Suprapubic skin (tissue), 4 donors: ENCODE data around the gene TDO2. TPM values are rescaled to one million over a fixed set of nuclear protein-coding genes. Genes with fewer than 3 reads are reported as not detected.

Experiments used
- DNase-seq, 2 donors: peaks; one replicate each; pipeline ENCODE4 v3.0.0-alpha.2; 2019; ENCODE audit warnings: low spot score in 2 of 2
- H3K27ac ChIP-seq: fragments of 200-600 bp; sonication (generic); one replicate; pipeline ENCODE4 v1.5.1; 2019
- H3K27me3 ChIP-seq: fragments of 200-600 bp; sonication (generic); one replicate; pipeline ENCODE4 v1.5.1; 2019
- H3K36me3 ChIP-seq: fragments of 200-600 bp; sonication (generic); one replicate; pipeline ENCODE4 v1.5.1; 2019
- H3K4me1 ChIP-seq: fragments of 200-600 bp; sonication (generic); one replicate; pipeline ENCODE4 v1.5.1; 2019
- H3K4me3 ChIP-seq: fragments of 200-600 bp; sonication (generic); one replicate; pipeline ENCODE4 v1.5.1; 2019; ENCODE audit warnings: mild to moderate bottlenecking
- H3K9me3 ChIP-seq: fragments of 200-600 bp; sonication (generic); one replicate; pipeline ENCODE4 v1.5.1; 2019
- EP300 ChIP-seq: sonication (generic); formaldehyde crosslinking; IDR thresholded peaks from one replicate; pipeline ENCODE4 v1.6.1; 2017; ENCODE audit warnings: antibody characterized with exemption
- POLR2A ChIP-seq, 2 donors: fragments of 450-650 bp; IDR thresholded peaks; one replicate each; pipeline ENCODE4 v1.6.1; 2017; ENCODE audit warnings: antibody characterized with exemption in 2 of 2, mild to moderate bottlenecking in 2 of 2, moderate library complexity in 2 of 2
- POLR2AphosphoS5 ChIP-seq, 3 donors: sonication (generic); formaldehyde crosslinking; IDR thresholded peaks; one replicate each; pipeline ENCODE4 v1.6.1; 2017; ENCODE audit warnings: antibody characterized with exemption in 3 of 3
- WGBS: methylation state at CpG from one replicate; pipeline ENCODE4 v1.1.5; 2018; 5-methylcytosine and 5-hydroxymethylcytosine counted together
- total RNA-seq, 4 donors: library from RNA; depleted of rRNA; stranded (reverse); fragments of >200 nt; gene quantifications; one replicate each; pipeline ENCODE4 v1.1.0, GENCODE V29; 2016
- TF ChIP-seq, protein P1 (sequence below), 2 donors: fragments of 200-600 bp in 1 of 2; fragments of 450-650 bp in 1 of 2; sonication (generic) in 1 of 2; IDR thresholded peaks; one replicate each; pipeline ENCODE4 v1.5.1; 2016 to 2019; ENCODE audit warnings: antibody characterized with exemption in 2 of 2, mild to moderate bottlenecking in 1 of 2, moderate library complexity in 1 of 2

The TDO2 gene
- total RNA-seq, 4 donors from 2014 or later, result 2.3 TPM; not detected in 3

GRCh38 chr4:155941085-155941790 is 37.7 kb downstream of the TDO2 start:
- no peaks in the 10 kb centered on the region for H3K4me1 ChIP-seq
- H3K9me3 ChIP-seq, result no peaks in the 10 kb centered on the region
- H3K36me3 ChIP-seq, result peaks cover 19% of the 10 kb centered on the region
- H3K27me3 ChIP-seq, result no peaks in the 10 kb centered on the region
- no peak overlapping the region for H3K27ac ChIP-seq
- no peak overlapping the region for H3K4me3 ChIP-seq
- no peak for TF ChIP-seq POLR2AphosphoS5 (IDR thresholded peaks at IDR 0.05)
- no peak for TF ChIP-seq EP300
- TF ChIP-seq POLR2A (IDR thresholded peaks at IDR 0.05), result no peak
- TF ChIP-seq, protein P1, sequence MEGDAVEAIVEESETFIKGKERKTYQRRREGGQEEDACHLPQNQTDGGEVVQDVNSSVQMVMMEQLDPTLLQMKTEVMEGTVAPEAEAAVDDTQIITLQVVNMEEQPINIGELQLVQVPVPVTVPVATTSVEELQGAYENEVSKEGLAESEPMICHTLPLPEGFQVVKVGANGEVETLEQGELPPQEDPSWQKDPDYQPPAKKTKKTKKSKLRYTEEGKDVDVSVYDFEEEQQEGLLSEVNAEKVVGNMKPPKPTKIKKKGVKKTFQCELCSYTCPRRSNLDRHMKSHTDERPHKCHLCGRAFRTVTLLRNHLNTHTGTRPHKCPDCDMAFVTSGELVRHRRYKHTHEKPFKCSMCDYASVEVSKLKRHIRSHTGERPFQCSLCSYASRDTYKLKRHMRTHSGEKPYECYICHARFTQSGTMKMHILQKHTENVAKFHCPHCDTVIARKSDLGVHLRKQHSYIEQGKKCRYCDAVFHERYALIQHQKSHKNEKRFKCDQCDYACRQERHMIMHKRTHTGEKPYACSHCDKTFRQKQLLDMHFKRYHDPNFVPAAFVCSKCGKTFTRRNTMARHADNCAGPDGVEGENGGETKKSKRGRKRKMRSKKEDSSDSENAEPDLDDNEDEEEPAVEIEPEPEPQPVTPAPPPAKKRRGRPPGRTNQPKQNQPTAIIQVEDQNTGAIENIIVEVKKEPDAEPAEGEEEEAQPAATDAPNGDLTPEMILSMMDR (IDR thresholded peaks at IDR 0.05), result no peak
- DNase-seq, result no peak
- 79% methylated on average over 6 of the region's 6 CpGs for WGBS

DNA sequence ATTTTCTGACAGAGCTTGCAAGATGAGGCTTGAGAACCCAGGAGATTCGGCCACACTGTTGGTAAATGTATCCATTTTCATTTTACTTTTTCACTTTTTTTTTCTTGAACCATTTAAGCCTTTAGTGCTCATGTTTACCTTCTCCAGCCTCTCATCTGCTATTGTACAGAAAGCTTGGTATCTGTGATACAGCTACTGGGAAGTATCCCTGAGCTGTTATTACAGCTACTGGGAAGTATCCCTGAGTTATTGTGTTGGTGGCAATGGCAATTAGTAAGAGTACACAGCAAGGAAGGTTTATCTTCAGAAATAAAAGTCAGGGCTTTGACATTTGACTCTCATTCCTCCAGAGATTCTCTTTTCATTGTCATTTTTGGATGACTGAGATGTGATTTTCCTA is 38.3 kb downstream of the TDO2 start:
- Histone ChIP-seq H3K27ac (no peak overlapping the region), H3K27me3 (no peaks in the 10 kb centered on the region), H3K4me3 (no peak overlapping the region), H3K9me3 (no peaks in the 10 kb centered on the region), H3K4me1 (no peaks in the 10 kb centered on the region), H3K36me3 (peaks cover 19% of the 10 kb centered on the region)
- WGBS, result 100% methylated on average over 1 of the region's 1 CpG
- no peak for DNase-seq
- TF ChIP-seq EP300, result no peak

GRCh38 chr4:155943605-155944291 is 40.3 kb downstream of the TDO2 start:
- Histone ChIP-seq H3K36me3 (peaks cover 8% of the 10 kb centered on the region), H3K4me1 (no peaks in the 10 kb centered on the region), H3K9me3 (no peaks in the 10 kb centered on the region), H3K27me3 (no peaks in the 10 kb centered on the region), H3K27ac (no peak overlapping the region), H3K4me3 (no peak overlapping the region)
- TF ChIP-seq POLR2A (IDR thresholded peaks at IDR 0.05), result no peak
- TF ChIP-seq, protein P1 (IDR thresholded peaks at IDR 0.05), result no peak
- TF ChIP-seq POLR2AphosphoS5 (IDR thresholded peaks at IDR 0.05), result no peak
- TF ChIP-seq EP300, result no peak
- no peak for DNase-seq
- WGBS, result 91% methylated on average over 3 of the region's 3 CpGs

DNA sequence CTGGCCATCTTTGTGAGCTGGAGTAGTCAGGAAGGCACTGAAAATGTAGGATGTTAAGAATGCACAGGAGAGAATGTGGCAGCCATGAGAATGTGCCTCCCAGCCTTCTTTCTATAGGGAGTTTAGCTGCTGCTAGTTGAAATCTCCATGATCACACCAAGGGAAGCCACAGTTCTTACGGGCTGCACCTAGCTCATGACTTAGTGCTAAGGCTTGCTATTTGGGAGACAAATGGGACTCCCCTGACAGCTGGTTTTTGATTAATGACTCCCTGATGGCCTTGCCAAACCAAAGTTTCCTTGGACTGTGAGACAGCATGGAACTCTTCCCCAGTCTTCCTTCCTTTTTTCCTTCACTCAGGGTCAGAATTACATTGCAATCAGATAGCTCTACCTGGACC is 41.0 kb downstream of the TDO2 start:
- Histone ChIP-seq H3K4me1 (no peaks in the 10 kb centered on the region), H3K36me3 (peaks cover 8% of the 10 kb centered on the region), H3K27me3 (no peaks in the 10 kb centered on the region), H3K9me3 (no peaks in the 10 kb centered on the region), H3K27ac (no peak overlapping the region), H3K4me3 (no peak overlapping the region)
- TF ChIP-seq EP300 (no peak), POLR2AphosphoS5 (IDR thresholded peaks at IDR 0.05) (no peak), POLR2A (IDR thresholded peaks at IDR 0.05) (no peak)
- TF ChIP-seq, protein P1 (IDR thresholded peaks at IDR 0.05), result no peak
- no peak for DNase-seq
- 85% methylated on average over 1 of the region's 1 CpG for WGBS

- Histone ChIP-seq H3K4me3 (no peak overlapping the region), H3K9me3 (no peaks in the 10 kb centered on the region), H3K27me3 (no peaks in the 10 kb centered on the region), H3K36me3 (peaks cover 2% of the 10 kb centered on the region), H3K4me1 (no peaks in the 10 kb centered on the region), H3K27ac (no peak overlapping the region)
- DNase-seq, result no peak
- WGBS, result 59% methylated on average over 4 of the region's 4 CpGs
- TF ChIP-seq, protein P1 (IDR thresholded peaks at IDR 0.05), result no peak
- TF ChIP-seq POLR2A (IDR thresholded peaks at IDR 0.05) (no peak), POLR2AphosphoS5 (IDR thresholded peaks at IDR 0.05) (no peak), EP300 (no peak)
Observed at GRCh38 chr4:155946486-155946885, 43.0 kb downstream of the TDO2 start.
